ENCODE results near the gene WDR76. TPM values are rescaled to one million over a fixed set of nuclear protein-coding genes. Genes with fewer than 3 reads are reported as not detected.

Gene WDR76
- total RNA-seq, 1 donor from 2014 or later, result 4.1 TPM

GRCh38 chr15:43913026-43913780 is 86.4 kb downstream of the WDR76 start:
- no peak for DNase-seq (ENCODE audit: low spot score)

- DNase-seq (ENCODE audit: low spot score), result no peak
Observed at GRCh38 chr15:43913941-43914340, 87.1 kb downstream of the WDR76 start.

- no peak for DNase-seq (ENCODE audit: low spot score)
Observed at GRCh38 chr15:43915631-43916325, 89.0 kb downstream of the WDR76 start.

GRCh38 chr15:43916326-43916660 is 89.5 kb downstream of the WDR76 start:
- DNase-seq (ENCODE audit: low spot score), result no peak

Other genes with a start within 250 kb of the WDR76 start
- gene PPIP5K1, start 236.8 kb upstream of the WDR76 start, total RNA-seq, result 120 TPM
- gene CKMT1B, start 233.0 kb upstream of the WDR76 start, total RNA-seq, result 28.6 TPM
- gene STRC, start 208.2 kb upstream of the WDR76 start, total RNA-seq, result 1.4 TPM
- gene CATSPER2, start 178.2 kb upstream of the WDR76 start, total RNA-seq, result 17.2 TPM
- 32.8 TPM for gene CKMT1A, start 133.1 kb upstream of the WDR76 start, total RNA-seq
- 328 TPM for gene PDIA3, start 80.6 kb upstream of the WDR76 start, total RNA-seq
- gene ELL3, start 50.0 kb upstream of the WDR76 start, total RNA-seq, result 2.9 TPM
- gene SERF2, start 34.7 kb upstream of the WDR76 start, total RNA-seq, result 651 TPM
- gene SERINC4, start 26.8 kb upstream of the WDR76 start, total RNA-seq, result 0.34 TPM
- gene HYPK, start 26.4 kb upstream of the WDR76 start, total RNA-seq, result 14.3 TPM
- 20.3 TPM for gene MFAP1, start 2.3 kb upstream of the WDR76 start, total RNA-seq

Measured in ureter (tissue), 1 donor.